ENCODE measurements around the gene GRIK4.

GRIK4 gene

GRCh38 chr11:120571476-120571875, 59.9 kb downstream of the GRIK4 start:
- Histone ChIP-seq H4K20me1 (ENCODE audit: insufficient read depth) (no peaks in the 10 kb centered on the region), H3K79me2 (ENCODE audit: insufficient read depth, low read depth) (no peaks in the 10 kb centered on the region)

DNA sequence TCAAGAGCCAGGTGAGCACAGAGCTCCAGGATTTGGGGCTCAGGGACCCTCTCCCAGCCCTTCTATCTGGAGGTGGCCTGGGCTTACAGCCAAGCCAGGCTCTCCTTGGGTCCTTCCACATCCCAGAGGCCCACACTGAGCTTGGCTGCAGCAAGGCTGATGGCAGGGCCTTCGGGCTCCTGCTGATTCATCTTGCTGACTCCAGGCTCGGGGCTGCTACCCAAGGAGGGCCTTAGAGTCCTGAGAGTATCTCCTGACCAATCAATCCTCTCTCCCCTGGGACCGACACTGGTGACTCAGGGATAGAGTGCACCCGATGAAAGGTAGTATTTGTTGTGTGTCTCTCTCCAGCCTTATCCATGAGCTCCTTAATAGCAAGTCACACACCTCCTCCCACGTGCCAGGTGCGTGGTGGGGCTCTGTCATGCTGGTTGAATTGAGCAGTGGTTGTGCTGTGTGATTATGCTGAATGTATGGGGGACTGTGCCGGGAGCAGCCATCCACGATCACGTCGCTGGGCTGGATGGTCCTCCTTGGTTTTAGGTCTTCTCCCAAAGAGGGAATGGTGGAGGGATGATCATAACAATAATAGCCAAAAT, 62.3 kb downstream of the GRIK4 start:
- Histone ChIP-seq H4K20me1 (ENCODE audit: insufficient read depth) (no peaks in the 10 kb centered on the region), H3K27me3 (ENCODE audit: insufficient read depth, low read depth) (no peaks in the 10 kb centered on the region), H2AFZ (ENCODE audit: low read depth) (no peak overlapping the region), H3K4me2 (no peak overlapping the region), H3K4me3 (IDR thresholded peaks at IDR 0.05; ENCODE audit: insufficient read depth, low read depth, low read length) (no peak overlapping the region), H3K27ac (no peak overlapping the region), H3K9ac (no peak overlapping the region), H3K36me3 (ENCODE audit: insufficient read depth) (no peaks in the 10 kb centered on the region), H3K79me2 (ENCODE audit: insufficient read depth, low read depth) (no peaks in the 10 kb centered on the region), H3K4me1 (ENCODE audit: low read depth, poor library complexity, severe bottlenecking) (no peaks in the 10 kb centered on the region)
- TF ChIP-seq, protein P1, sequence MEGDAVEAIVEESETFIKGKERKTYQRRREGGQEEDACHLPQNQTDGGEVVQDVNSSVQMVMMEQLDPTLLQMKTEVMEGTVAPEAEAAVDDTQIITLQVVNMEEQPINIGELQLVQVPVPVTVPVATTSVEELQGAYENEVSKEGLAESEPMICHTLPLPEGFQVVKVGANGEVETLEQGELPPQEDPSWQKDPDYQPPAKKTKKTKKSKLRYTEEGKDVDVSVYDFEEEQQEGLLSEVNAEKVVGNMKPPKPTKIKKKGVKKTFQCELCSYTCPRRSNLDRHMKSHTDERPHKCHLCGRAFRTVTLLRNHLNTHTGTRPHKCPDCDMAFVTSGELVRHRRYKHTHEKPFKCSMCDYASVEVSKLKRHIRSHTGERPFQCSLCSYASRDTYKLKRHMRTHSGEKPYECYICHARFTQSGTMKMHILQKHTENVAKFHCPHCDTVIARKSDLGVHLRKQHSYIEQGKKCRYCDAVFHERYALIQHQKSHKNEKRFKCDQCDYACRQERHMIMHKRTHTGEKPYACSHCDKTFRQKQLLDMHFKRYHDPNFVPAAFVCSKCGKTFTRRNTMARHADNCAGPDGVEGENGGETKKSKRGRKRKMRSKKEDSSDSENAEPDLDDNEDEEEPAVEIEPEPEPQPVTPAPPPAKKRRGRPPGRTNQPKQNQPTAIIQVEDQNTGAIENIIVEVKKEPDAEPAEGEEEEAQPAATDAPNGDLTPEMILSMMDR (conservative IDR thresholded peaks at IDR 0.05; ENCODE audit: low read depth, low read length): no peak

More at GRCh38 chr11:120571476-120571875, 59.9 kb downstream of the GRIK4 start:
- H3K27ac ChIP-seq: no peak overlapping the region
- no peaks in the 10 kb centered on the region for H3K4me1 ChIP-seq (ENCODE audit: low read depth, poor library complexity, severe bottlenecking)
- H3K27me3 ChIP-seq (ENCODE audit: insufficient read depth, low read depth): no peaks in the 10 kb centered on the region
- H3K9ac ChIP-seq: no peak overlapping the region
- H2AFZ ChIP-seq (ENCODE audit: low read depth): no peak overlapping the region
- H3K4me3 ChIP-seq (IDR thresholded peaks at IDR 0.05; ENCODE audit: insufficient read depth, low read depth, low read length): no peak overlapping the region
- TF ChIP-seq, protein P1 (conservative IDR thresholded peaks at IDR 0.05; ENCODE audit: low read depth, low read length): no peak
- H3K4me2 ChIP-seq: no peak overlapping the region
- no peaks in the 10 kb centered on the region for H3K36me3 ChIP-seq (ENCODE audit: insufficient read depth)

DNA sequence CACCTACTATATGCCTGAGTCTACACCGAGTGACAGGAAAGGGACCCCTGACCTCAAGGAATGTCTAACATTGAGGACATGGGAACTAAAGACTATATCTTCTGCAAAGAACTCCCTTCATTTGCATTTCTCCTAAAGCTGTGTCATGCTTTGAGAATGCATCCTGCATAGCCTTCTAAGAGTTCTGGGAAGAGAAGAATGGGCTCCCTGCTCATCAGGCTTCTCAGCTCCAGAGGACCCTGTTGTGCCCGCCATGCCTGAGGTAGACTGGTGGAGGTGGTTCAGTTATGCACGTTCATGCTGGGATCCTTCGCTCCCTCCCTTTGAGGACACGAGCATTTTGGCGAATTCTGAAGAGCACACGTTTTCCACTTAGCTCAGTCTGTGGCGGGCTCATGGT, 63.3 kb downstream of the GRIK4 start:
- no peaks in the 10 kb centered on the region for H3K79me2 ChIP-seq (ENCODE audit: insufficient read depth, low read depth)
- no peaks in the 10 kb centered on the region for H4K20me1 ChIP-seq (ENCODE audit: insufficient read depth)
- no peaks in the 10 kb centered on the region for H3K36me3 ChIP-seq (ENCODE audit: insufficient read depth)
- no peak overlapping the region for H2AFZ ChIP-seq (ENCODE audit: low read depth)
- H3K27ac ChIP-seq: no peak overlapping the region
- no peak overlapping the region for H3K4me3 ChIP-seq (IDR thresholded peaks at IDR 0.05; ENCODE audit: insufficient read depth, low read depth, low read length)
- H3K4me1 ChIP-seq (ENCODE audit: low read depth, poor library complexity, severe bottlenecking): no peaks in the 10 kb centered on the region
- TF ChIP-seq, protein P1 (conservative IDR thresholded peaks at IDR 0.05; ENCODE audit: low read depth, low read length): no peak
- H3K27me3 ChIP-seq (ENCODE audit: insufficient read depth, low read depth): no peaks in the 10 kb centered on the region
- no peak overlapping the region for H3K9ac ChIP-seq
- no peak overlapping the region for H3K4me2 ChIP-seq

GRCh38 chr11:120575461-120575860, 63.9 kb downstream of the GRIK4 start:
- Histone ChIP-seq H3K27me3 (ENCODE audit: insufficient read depth, low read depth) (no peaks in the 10 kb centered on the region), H3K4me1 (ENCODE audit: low read depth, poor library complexity, severe bottlenecking) (no peaks in the 10 kb centered on the region)

More at GRCh38 chr11:120575461-120575860, 63.9 kb downstream of the GRIK4 start:
- H3K9ac ChIP-seq: no peak overlapping the region
- no peak overlapping the region for H3K4me2 ChIP-seq
- no peak overlapping the region for H3K27ac ChIP-seq
- H2AFZ ChIP-seq (ENCODE audit: low read depth): no peak overlapping the region
- H3K36me3 ChIP-seq (ENCODE audit: insufficient read depth): no peaks in the 10 kb centered on the region
- TF ChIP-seq, protein P1 (conservative IDR thresholded peaks at IDR 0.05; ENCODE audit: low read depth, low read length): no peak
- no peaks in the 10 kb centered on the region for H4K20me1 ChIP-seq (ENCODE audit: insufficient read depth)
- H3K4me3 ChIP-seq (IDR thresholded peaks at IDR 0.05; ENCODE audit: insufficient read depth, low read depth, low read length): no peak overlapping the region
- no peaks in the 10 kb centered on the region for H3K79me2 ChIP-seq (ENCODE audit: insufficient read depth, low read depth)
